Measurements from ENCODE around the gene ZNF865. TPM values are rescaled to one million over a fixed set of nuclear protein-coding genes. Genes with fewer than 3 reads are reported as not detected.

The ZNF865 gene
- total and polyA plus RNA-seq, 2 of the 8 experiments (the other 6 are each of a cell fraction or from before 2014, with no cell fraction given), result 3.5 to 13.6 TPM

DNA sequence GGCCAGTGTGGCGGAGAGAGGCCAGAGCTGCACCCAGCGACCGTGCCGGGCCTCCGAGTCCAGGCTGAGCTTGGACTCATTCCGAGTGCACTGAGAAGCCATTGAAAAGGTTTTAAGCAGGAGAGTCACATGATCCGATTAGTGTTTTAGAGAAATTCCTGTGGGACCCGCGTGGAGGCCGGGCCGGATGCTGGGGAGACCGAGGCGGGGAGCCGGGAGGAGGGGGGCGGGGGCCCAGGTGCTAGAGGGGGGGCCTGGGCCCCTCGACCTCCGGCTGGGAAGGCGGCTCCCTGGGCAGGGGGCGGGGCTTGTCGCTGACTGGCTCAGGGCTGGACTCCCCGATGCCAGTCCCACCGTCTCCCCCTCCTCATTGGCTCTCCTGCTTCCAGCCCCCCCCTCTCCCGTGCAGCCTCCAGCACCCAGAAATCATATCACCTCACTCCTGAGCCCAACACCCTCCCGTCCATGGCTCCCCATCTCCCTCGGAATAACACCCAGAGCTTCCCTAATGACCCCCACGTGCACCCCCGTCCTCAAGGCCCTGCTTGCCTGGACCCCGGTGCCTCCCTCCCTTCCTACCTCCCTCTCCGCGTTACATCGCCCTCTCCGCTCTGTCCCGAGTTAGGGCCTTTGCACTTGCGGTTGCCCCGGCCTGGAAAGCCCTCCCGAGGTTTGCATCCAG is 19.6 kb upstream of the ZNF865 start (continued):
- no peak for TF ChIP-seq SIN3A (conservative IDR thresholded peaks at IDR 0.05 in 1 of 2, IDR thresholded peaks at IDR 0.05 in 1 of 2; ENCODE audit: low read depth in 1 of 2, low read length in 2 of 2)
- no peak for TF ChIP-seq CTBP2 (IDR thresholded peaks at IDR 0.05; ENCODE audit: borderline replicate concordance, insufficient read depth, insufficient read length, low read length)
- TF ChIP-seq NRF1 (IDR thresholded peaks at IDR 0.05; ENCODE audit: low read depth, low read length), result no peak
- TF ChIP-seq, protein P1, sequence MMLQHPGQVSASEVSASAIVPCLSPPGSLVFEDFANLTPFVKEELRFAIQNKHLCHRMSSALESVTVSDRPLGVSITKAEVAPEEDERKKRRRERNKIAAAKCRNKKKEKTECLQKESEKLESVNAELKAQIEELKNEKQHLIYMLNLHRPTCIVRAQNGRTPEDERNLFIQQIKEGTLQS (IDR thresholded peaks at IDR 0.05; ENCODE audit: insufficient read depth, low read depth, low read length), result no peak
- TF ChIP-seq GABPA (IDR thresholded peaks at IDR 0.05; ENCODE audit: borderline replicate concordance, insufficient read depth, low read length), result no peak
- peak; percentile 59; the same call in 1 of the 2 replicates for TF ChIP-seq KDM1A (IDR thresholded peaks at IDR 0.05; ENCODE audit: borderline replicate concordance, low read length)
- TF ChIP-seq SP1 (IDR thresholded peaks at IDR 0.05; ENCODE audit: low read depth, low read length), result peak; percentile 84
- TF ChIP-seq GTF2F1 (IDR thresholded peaks at IDR 0.05; ENCODE audit: borderline replicate concordance, low read depth, low read length), result no peak
- no peak for TF ChIP-seq TBP (IDR thresholded peaks at IDR 0.05; ENCODE audit: low read depth, low read length)
- 0 out of 2 replicates have a peak, but pooled peaks have one; percentile 9 for TF ChIP-seq SP2 (IDR thresholded peaks at IDR 0.05; ENCODE audit: low read length)
- 0 out of 2 replicates have a peak, but pooled peaks have one; percentile 38 for TF ChIP-seq YY1 (IDR thresholded peaks at IDR 0.05; ENCODE audit: low read depth, low read length)
- TF ChIP-seq RXRA (IDR thresholded peaks at IDR 0.05; ENCODE audit: insufficient read depth, low read depth, low read length), result no peak
- TF ChIP-seq SAP30 (IDR thresholded peaks at IDR 0.05; ENCODE audit: insufficient read depth, insufficient replicate concordance, low read length), result no peak
- TF ChIP-seq TAF1 (IDR thresholded peaks at IDR 0.05; ENCODE audit: low read depth, low read length), result peak; percentile 32; the same call in 1 of the 2 replicates
- peak; percentile 37; the same call in 1 of the 2 replicates for TF ChIP-seq CHD2 (IDR thresholded peaks at IDR 0.05; ENCODE audit: low read length)

Data from H1 (cell line).